SK-N-SH (cell line): ENCODE results near the gene PMVK. TPM values are rescaled to one million over a fixed set of nuclear protein-coding genes. Genes with fewer than 3 reads are reported as not detected.

ENCODE experiments used
- CTCF ChIA-PET: fragments of 300-600, 350-600 bp; formaldehyde crosslinking; extraction: SDS; loops from one replicate; lab custom pipeline; 2021; lab: Yijun Ruan, JAX
- POLR2A ChIA-PET: fragments of 350-600 bp; sonication (Branson Sonifier 250); formaldehyde crosslinking; extraction: SDS; loops from one replicate; lab custom pipeline; 2020; ENCODE audit warnings: antibody characterized with exemption, inconsistent platforms; lab: Yijun Ruan, JAX
- DNase-seq: peaks from one replicate; pipeline ENCODE4 v3.0.0; 2012
- H2AFZ ChIP-seq: fragments of 200-600 bp; sonication (generic); 2 replicates; pipeline ENCODE4 v1.8.1; 2016; ENCODE audit warnings: antibody characterized with exemption, mild to moderate bottlenecking, low read depth
- H3F3A ChIP-seq: fragments of 200-600 bp; sonication (generic); replicated peaks from 2 replicates; pipeline ENCODE3; 2016; ENCODE audit warnings: antibody characterized with exemption, mild to moderate bottlenecking; ENCODE audit not compliant: insufficient read depth
- H3K27ac ChIP-seq, 2 experiments: fragments of 200-500 bp in 1 of 2; fragments of 200-600 bp in 1 of 2; sonication (Bioruptor generic) in 1 of 2; sonication (generic), shearing (Covaris generic) in 1 of 2; 2 replicates each; pipeline versions ENCODE4 v1.5.1 to v1.6.1; 2014 to 2016; ENCODE audit warnings: low read depth in 2 of 2, inconsistent platforms in 1 of 2, low read length in 1 of 2, mild to moderate bottlenecking in 1 of 2, mixed read lengths in 1 of 2
- H3K27me3 ChIP-seq: fragments of 200-600 bp; sonication (generic), shearing (Covaris generic); 2 replicates; pipeline ENCODE4 v1.6.1; 2016; ENCODE audit warnings: mixed run types; ENCODE audit not compliant: insufficient read depth
- H3K36me3 ChIP-seq, 2 experiments: fragments of 200-500 bp in 1 of 2; fragments of 200-600 bp in 1 of 2; sonication (Bioruptor generic) in 1 of 2; sonication (generic) in 1 of 2; replicated peaks in 1 of 2; 2 replicates each; pipeline versions ENCODE3 to v1.5.1; 2014 to 2016; ENCODE audit warnings: low read length in 1 of 2, mild to moderate bottlenecking in 1 of 2; ENCODE audit not compliant: insufficient read depth in 2 of 2, control insufficient read depth in 1 of 2
- H3K4me1 ChIP-seq, 2 experiments: fragments of 200-500 bp in 1 of 2; fragments of 200-600 bp in 1 of 2; sonication (Bioruptor generic) in 1 of 2; sonication (generic), shearing (Covaris generic) in 1 of 2; 2 replicates each; pipeline versions ENCODE4 v1.5.1 to v1.6.1; 2014 to 2016; ENCODE audit warnings: low read depth in 1 of 2, low read length in 1 of 2, mixed run types in 1 of 2; ENCODE audit not compliant: insufficient read depth in 2 of 2, control insufficient read depth in 1 of 2
- H3K4me2 ChIP-seq: fragments of 200-600 bp; sonication (generic), shearing (Covaris generic); 2 replicates; pipeline ENCODE4 v1.6.1; 2017; ENCODE audit warnings: mixed run types
- H3K4me3 ChIP-seq, 2 experiments: fragments of 200-500 bp in 1 of 2; fragments of 200-600 bp in 1 of 2; sonication (Bioruptor generic) in 1 of 2; sonication (generic), shearing (Covaris generic) in 1 of 2; 2 replicates each; pipeline versions ENCODE4 v1.5.1 to v1.8.1; 2014 to 2016; ENCODE audit warnings: low read depth in 2 of 2, inconsistent platforms in 1 of 2, low read length in 1 of 2, mild to moderate bottlenecking in 1 of 2, mixed read lengths in 1 of 2, moderate library complexity in 1 of 2
- H3K79me2 ChIP-seq: fragments of 200-600 bp; sonication (generic); 2 replicates; pipeline ENCODE4 v1.8.1; 2017; ENCODE audit warnings: mild to moderate bottlenecking; ENCODE audit not compliant: insufficient read depth
- H3K9ac ChIP-seq: fragments of 200-600 bp; sonication (generic); 2 replicates; pipeline ENCODE4 v1.6.1; 2017; ENCODE audit warnings: mixed run types
- H3K9me2 ChIP-seq: fragments of 200-600 bp; sonication (generic); 2 replicates; pipeline ENCODE4 v1.6.1; 2017; ENCODE audit warnings: mixed run types
- H3K9me3 ChIP-seq: fragments of 200-600 bp; sonication (generic); 2 replicates; pipeline ENCODE4 v1.6.1; 2017; ENCODE audit warnings: mixed run types, mild to moderate bottlenecking, moderate library complexity
- H4K20me1 ChIP-seq: fragments of 200-600 bp; sonication (generic); 2 replicates; pipeline ENCODE4 v1.6.1; 2017; ENCODE audit warnings: mild to moderate bottlenecking, mixed run types; ENCODE audit not compliant: insufficient read depth
- CHD2 ChIP-seq: fragments of 150-350 bp; IDR thresholded peaks from 2 replicates; pipeline ENCODE4 v1.6.1; 2018; ENCODE audit warnings: low read length; ENCODE audit not compliant: partially characterized antibody
- ELF1 ChIP-seq: IDR thresholded peaks from 2 replicates; pipeline ENCODE4 v1.4.0; 2012
- EP300 ChIP-seq, 2 experiments: IDR thresholded peaks; 2 replicates each; pipeline versions ENCODE4 v1.4.0 to v1.6.1; 2012; ENCODE audit warnings: borderline replicate concordance in 1 of 2, low read depth in 1 of 2, low read length in 1 of 2
- EZH2phosphoT487 ChIP-seq: fragments of 200-600 bp; sonication (generic); IDR thresholded peaks from 2 replicates; pipeline ENCODE4 v1.6.1; 2017; ENCODE audit warnings: low read depth, mixed run types, mild to moderate bottlenecking, antibody characterized with exemption, moderate library complexity, borderline replicate concordance
- NRF1 ChIP-seq: IDR thresholded peaks from 2 replicates; pipeline ENCODE4 v1.6.1; 2012; ENCODE audit warnings: low read depth, mild to moderate bottlenecking, low read length
- POLR2AphosphoS5 ChIP-seq: IDR thresholded peaks from 2 replicates; pipeline ENCODE4 v1.6.1; 2012; ENCODE audit warnings: low read depth, low read length
- RCOR1 ChIP-seq: fragments of 150-350 bp; IDR thresholded peaks from 2 replicates; pipeline ENCODE4 v1.6.1; 2017; ENCODE audit warnings: antibody characterized with exemption, low read length
- RFX5 ChIP-seq: IDR thresholded peaks from 2 replicates; pipeline ENCODE4 v1.6.1; 2012; ENCODE audit warnings: mild to moderate bottlenecking, improper control_type of control experiment, low read length
- SIN3A ChIP-seq: IDR thresholded peaks from 2 replicates; pipeline ENCODE4 v1.6.1; 2012; ENCODE audit warnings: low read depth, mild to moderate bottlenecking, low read length, moderate library complexity, borderline replicate concordance
- SMC3 ChIP-seq: IDR thresholded peaks from 2 replicates; pipeline ENCODE4 v1.6.1; 2012; ENCODE audit warnings: low read depth, low read length, improper control_type of control experiment
- YY1 ChIP-seq: IDR thresholded peaks from 2 replicates; pipeline ENCODE4 v1.4.0; 2012; ENCODE audit warnings: low read depth, mild to moderate bottlenecking
- ZBTB33 ChIP-seq: IDR thresholded peaks from 2 replicates; pipeline ENCODE4 v1.4.0; 2012; ENCODE audit warnings: low read depth, borderline replicate concordance
- WGBS: methylation state at CpG from one replicate; pipeline ENCODE4 v1.1.6; 2017; ENCODE audit warnings: low lambda C conversion rate; 5-methylcytosine and 5-hydroxymethylcytosine counted together
- polyA plus RNA-seq, 3 experiments: library from polyadenylated mRNA; depleted of rRNA; stranded (reverse); fragments of >200 nt; gene quantifications; 2 replicates each; pipeline ENCODE4 v1.2.3, GENCODE V29; 2012
- TF ChIP-seq, protein P1 (sequence below): IDR thresholded peaks from 2 replicates; pipeline ENCODE4 v1.4.0; 2012; ENCODE audit warnings: low read depth
- TF ChIP-seq, protein P2 (sequence below): fragments of 150-350 bp; IDR thresholded peaks from 2 replicates; pipeline ENCODE4 v1.6.1; 2016; ENCODE audit warnings: mild to moderate bottlenecking, low read depth, low read length

The PMVK gene
- polyA plus RNA-seq, 1 of the 3 experiments (the other 2 are of a cell fraction) = 59.6 TPM

DNA sequence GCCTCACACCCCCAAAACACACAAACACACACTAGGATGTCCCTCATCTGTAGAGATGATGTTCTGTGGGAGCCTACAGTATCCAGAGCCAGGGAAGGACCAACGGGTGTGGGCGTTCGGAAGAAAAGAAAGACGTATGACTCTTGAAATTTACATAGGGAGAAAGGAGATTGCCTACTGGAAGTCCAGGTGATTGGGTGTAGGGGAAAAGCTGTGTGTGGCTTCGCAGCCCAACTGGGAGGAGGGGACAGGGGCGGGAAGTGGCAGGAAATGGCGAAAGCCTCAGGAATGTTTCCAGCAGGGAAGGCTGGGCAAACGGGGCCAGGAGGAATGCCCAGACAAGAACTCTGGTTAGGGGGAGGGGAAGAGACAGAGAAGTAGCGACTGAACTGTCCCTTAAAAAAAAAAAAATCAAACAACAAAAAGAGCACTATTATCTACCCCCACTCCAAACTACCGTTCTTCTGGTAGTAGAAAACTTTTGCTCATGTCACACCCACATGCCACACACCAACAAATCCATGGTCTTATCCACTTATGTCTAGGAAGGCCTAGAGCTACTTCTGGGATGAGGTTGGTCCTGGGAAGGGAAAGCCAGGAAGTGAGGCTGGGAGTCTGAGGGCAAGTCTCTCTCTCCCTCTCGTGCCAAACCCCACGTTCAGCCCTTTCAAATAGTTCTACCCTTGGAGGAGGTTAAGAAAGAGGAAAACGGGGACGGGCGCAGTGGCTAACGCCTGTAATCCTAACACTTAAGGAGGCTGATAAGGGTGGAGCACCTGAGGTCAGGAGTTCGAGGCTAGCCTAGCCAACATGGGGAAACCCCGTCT lies 36.2 kb upstream of the PMVK start (continued):
- no peak for TF ChIP-seq RCOR1
- TF ChIP-seq, protein P1, sequence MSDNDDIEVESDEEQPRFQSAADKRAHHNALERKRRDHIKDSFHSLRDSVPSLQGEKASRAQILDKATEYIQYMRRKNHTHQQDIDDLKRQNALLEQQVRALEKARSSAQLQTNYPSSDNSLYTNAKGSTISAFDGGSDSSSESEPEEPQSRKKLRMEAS = peak; percentile 83; the same call in 1 of the 2 replicates

DNA sequence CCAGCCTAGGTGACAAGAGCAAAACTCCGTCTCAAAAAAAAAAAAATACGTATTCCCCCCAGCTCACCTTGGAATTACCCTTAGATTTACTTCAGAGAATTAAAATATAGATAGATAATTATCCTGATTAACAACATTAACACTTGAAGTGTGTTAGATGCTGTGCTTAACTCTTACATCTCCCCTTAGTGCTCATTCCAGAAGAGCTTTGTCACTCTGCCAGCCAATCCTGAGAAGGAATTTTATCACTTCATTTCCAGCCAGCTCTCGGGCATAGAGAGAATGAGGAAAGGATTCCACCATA lies 35.6 kb upstream of the PMVK start:
- H2AFZ ChIP-seq = no peak overlapping the region
- H3K36me3 ChIP-seq = peaks cover 11 to 13% of the 10 kb centered on the region in 2 experiments
- peak overlapping the region; percentile 98 for H3K4me2 ChIP-seq
- no peak for DNase-seq
- H3K4me1 ChIP-seq = peaks cover 25 to 66% of the 10 kb centered on the region in 2 experiments
- POLR2A ChIA-PET = interaction anchor here (1.5 kb wide), 1 partner anchor 11 kb away, joined by 3 read pairs; the partner anchor contains the start of gene FLAD1
- TF ChIP-seq SIN3A (no peak), NRF1 (no peak), EZH2phosphoT487 (no peak), POLR2AphosphoS5 (no peak), ZBTB33 (0 out of 2 replicates have a peak, but pooled peaks have one; percentile 39)
- peaks cover 36% of the 10 kb centered on the region for H3F3A ChIP-seq
- H4K20me1 ChIP-seq = peaks cover 23% of the 10 kb centered on the region
- no peaks in the 10 kb centered on the region for H3K9me2 ChIP-seq
- WGBS = 30% methylated on average over 3 of the region's 3 CpGs
- no peaks in the 10 kb centered on the region for H3K9me3 ChIP-seq
- CTCF ChIA-PET = interaction anchor here (0.8 to 37.5 kb wide), 5 partner anchors 11 to 113 kb away, joined by 3 to 640 read pairs (median 7); partner anchors contain the start of genes LENEP, PYGO2 and ZBTB7B
- peak overlapping the region; percentile 88 for H3K9ac ChIP-seq
- no peaks in the 10 kb centered on the region for H3K27me3 ChIP-seq
- H3K79me2 ChIP-seq = peaks cover 70% of the 10 kb centered on the region
- H3K27ac ChIP-seq = peak overlapping the region; percentile 97 to 99
- H3K4me3 ChIP-seq = peak overlapping the region; percentile 12 to 90; a peak in 3 of 4 replicates

GRCh38 chr1:154971341-154971998 lies 35.0 kb upstream of the PMVK start:
- no peak overlapping the region for H2AFZ ChIP-seq
- peaks cover 70% of the 10 kb centered on the region for H3K79me2 ChIP-seq

More at GRCh38 chr1:154971341-154971998, 35.0 kb upstream of the PMVK start:
- Histone ChIP-seq H3F3A (peaks cover 39% of the 10 kb centered on the region), H3K9ac (peak overlapping the region; percentile 88), H3K36me3 (peaks cover 18 to 20% of the 10 kb centered on the region in 2 experiments), H4K20me1 (peaks cover 27% of the 10 kb centered on the region), H3K9me3 (no peaks in the 10 kb centered on the region), H3K27ac (peak overlapping the region; percentile 97 to 99), H3K9me2 (no peaks in the 10 kb centered on the region), H3K4me1 (peaks cover 18 to 65% of the 10 kb centered on the region in 2 experiments), H3K4me2 (peak overlapping the region; percentile 98), H3K27me3 (no peaks in the 10 kb centered on the region), H3K4me3 (peak overlapping the region; percentile 4 to 90)
- DNase-seq = no peak
- no peak for TF ChIP-seq CHD2
- TF ChIP-seq ZBTB33 = no peak
- TF ChIP-seq, protein P2, sequence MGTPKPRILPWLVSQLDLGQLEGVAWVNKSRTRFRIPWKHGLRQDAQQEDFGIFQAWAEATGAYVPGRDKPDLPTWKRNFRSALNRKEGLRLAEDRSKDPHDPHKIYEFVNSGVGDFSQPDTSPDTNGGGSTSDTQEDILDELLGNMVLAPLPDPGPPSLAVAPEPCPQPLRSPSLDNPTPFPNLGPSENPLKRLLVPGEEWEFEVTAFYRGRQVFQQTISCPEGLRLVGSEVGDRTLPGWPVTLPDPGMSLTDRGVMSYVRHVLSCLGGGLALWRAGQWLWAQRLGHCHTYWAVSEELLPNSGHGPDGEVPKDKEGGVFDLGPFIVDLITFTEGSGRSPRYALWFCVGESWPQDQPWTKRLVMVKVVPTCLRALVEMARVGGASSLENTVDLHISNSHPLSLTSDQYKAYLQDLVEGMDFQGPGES = no peak
- TF ChIP-seq ELF1 = no peak
- no peak for TF ChIP-seq RFX5
- no peak for TF ChIP-seq YY1
- TF ChIP-seq EP300 (IDR thresholded peaks at IDR 0.05; ENCODE audit: borderline replicate concordance in 1 of 2, low read depth in 1 of 2, low read length in 1 of 2) = no peak
- no peak for TF ChIP-seq SMC3
- no peak for TF ChIP-seq EZH2phosphoT487
- CTCF ChIA-PET = interaction anchor here (1.0 to 37.5 kb wide), 9 partner anchors 11 to 196 kb away, joined by 3 to 640 read pairs (median 7); partner anchors contain the start of genes FLAD1, LENEP, PYGO2 and ZBTB7B
- POLR2A ChIA-PET = interaction anchor here (1.2 to 3.7 kb wide), 7 partner anchors 8 to 30 kb away, joined by 7 to 25 read pairs (median 15); partner anchors contain the start of genes FLAD1, PBXIP1 and PYGO2
- WGBS = 57% methylated on average over 10 of the region's 10 CpGs
